GM13977 (cell line): Measurements from ENCODE around the gene TTLL9.

Source experiments
- DNase-seq: peaks from one replicate; pipeline ENCODE4 v3.0.0; 2012; ENCODE audit warnings: low spot score
- CTCF ChIP-seq: IDR thresholded peaks from 2 replicates; pipeline ENCODE4 v1.5.1; 2012; ENCODE audit warnings: mild to moderate bottlenecking, control low read depth; ENCODE audit not compliant: insufficient read depth; ENCODE audit errors: extremely low read depth, missing control alignments
- in situ Hi-C: fragments of 300-500 bp; cut with MboI; formaldehyde crosslinking; loops from one replicate; pipeline ENCODE4 v1.12.0; 2022; ENCODE audit warnings: low sequenced_read_pairs, low pct_unique_long_range_greater_than_20kb, mixed read lengths, inconsistent platforms; ENCODE audit not compliant: unreplicated experiment

TTLL9 gene

GRCh38 chr20:31896049-31896448, 25.6 kb downstream of the TTLL9 start:
- no peak for TF ChIP-seq CTCF
- in situ Hi-C loops: no loop called here
- no peak for DNase-seq

GRCh38 chr20:31897541-31897940, 27.1 kb downstream of the TTLL9 start:
- no peak for DNase-seq
- no peak for TF ChIP-seq CTCF
- in situ Hi-C loops: no loop called here

- no peak for TF ChIP-seq CTCF
- DNase-seq: no peak
- in situ Hi-C loops: no loop called here
These were observed 31.2 kb downstream of the TTLL9 start for GRCh38 chr20:31901615-31902014.

GRCh38 chr20:31903627-31904386, 33.4 kb downstream of the TTLL9 start:
- in situ Hi-C loops: no loop called here

GRCh38 chr20:31906001-31906400, 35.6 kb downstream of the TTLL9 start:
- no peak for DNase-seq
- in situ Hi-C loops: no loop called here
- no peak for TF ChIP-seq CTCF

More at GRCh38 chr20:31903627-31904386, 33.4 kb downstream of the TTLL9 start:
- DNase-seq: no peak
- TF ChIP-seq CTCF: no peak

- in situ Hi-C loops: no loop called here
- no peak for DNase-seq
- TF ChIP-seq CTCF: no peak
These were observed 36.6 kb downstream of the TTLL9 start for GRCh38 chr20:31907046-31907445.
